IPS DF 4.7 (cell line): Measurements from ENCODE around the gene INSRR.

ENCODE experiments used
- DNase-seq: peaks from one replicate; pipeline ENCODE4 v3.0.0-alpha.2; 2013; ENCODE audit warnings: low spot score; ENCODE audit errors: extremely low read depth

Gene INSRR

GRCh38 chr1:156894711-156895454, 36.0 kb upstream of the INSRR start:
- DNase-seq = no peak

GRCh38 chr1:156894001-156894400, 35.1 kb upstream of the INSRR start:
- no peak for DNase-seq

- no peak for DNase-seq
Observed at GRCh38 chr1:156893048-156893953, 34.4 kb upstream of the INSRR start, which contains the start of gene PEAR1. TSS of gene PEAR1 (plus strand) at chr1:156893718. CDS start at chr1:156903927, 10,209 bp downstream.

- no peak for DNase-seq
Observed at GRCh38 chr1:156892190-156893047, 33.5 kb upstream of the INSRR start.

- DNase-seq = peak; percentile 71
Observed at GRCh38 chr1:156889802-156890580, 31.1 kb upstream of the INSRR start.

GRCh38 chr1:156887734-156888133, 28.8 kb upstream of the INSRR start:
- no peak for DNase-seq

GRCh38 chr1:156887317-156887716, 28.4 kb upstream of the INSRR start:
- no peak for DNase-seq

- DNase-seq = no peak
Observed at GRCh38 chr1:156886583-156887281, 27.8 kb upstream of the INSRR start.

- no peak for DNase-seq
Observed at GRCh38 chr1:156885880-156886355, 27.0 kb upstream of the INSRR start.

GRCh38 chr1:156885314-156885713, 26.4 kb upstream of the INSRR start:
- no peak for DNase-seq

- DNase-seq = no peak
Observed at GRCh38 chr1:156884560-156885184, 25.8 kb upstream of the INSRR start.

- DNase-seq = no peak
Observed at GRCh38 chr1:156883919-156884318, 25.0 kb upstream of the INSRR start.

GRCh38 chr1:156882543-156882942, 23.6 kb upstream of the INSRR start:
- DNase-seq = no peak

GRCh38 chr1:156881663-156882062, 22.7 kb upstream of the INSRR start:
- DNase-seq = no peak

- DNase-seq = no peak
Observed at GRCh38 chr1:156881101-156881500, 22.2 kb upstream of the INSRR start.

- no peak for DNase-seq
Observed at GRCh38 chr1:156880473-156880872, 21.6 kb upstream of the INSRR start.

- DNase-seq = no peak
Observed at GRCh38 chr1:156879876-156880275, 21.0 kb upstream of the INSRR start.

- DNase-seq = no peak
Observed at GRCh38 chr1:156877433-156878170, 18.7 kb upstream of the INSRR start.

- no peak for DNase-seq
Observed at GRCh38 chr1:156876281-156876680, 17.4 kb upstream of the INSRR start.
